ELF-1 (cell line): Measurements from ENCODE around the gene SNAPC1.

ENCODE experiments used
- DNase-seq: peaks from one replicate; pipeline ENCODE4 v3.0.0-alpha.2; 2016; ENCODE audit warnings: low read depth, low spot score

SNAPC1 gene

GRCh38 chr14:61811882-61812346, 49.7 kb downstream of the SNAPC1 start:
- peak; percentile 10 for DNase-seq

DNA sequence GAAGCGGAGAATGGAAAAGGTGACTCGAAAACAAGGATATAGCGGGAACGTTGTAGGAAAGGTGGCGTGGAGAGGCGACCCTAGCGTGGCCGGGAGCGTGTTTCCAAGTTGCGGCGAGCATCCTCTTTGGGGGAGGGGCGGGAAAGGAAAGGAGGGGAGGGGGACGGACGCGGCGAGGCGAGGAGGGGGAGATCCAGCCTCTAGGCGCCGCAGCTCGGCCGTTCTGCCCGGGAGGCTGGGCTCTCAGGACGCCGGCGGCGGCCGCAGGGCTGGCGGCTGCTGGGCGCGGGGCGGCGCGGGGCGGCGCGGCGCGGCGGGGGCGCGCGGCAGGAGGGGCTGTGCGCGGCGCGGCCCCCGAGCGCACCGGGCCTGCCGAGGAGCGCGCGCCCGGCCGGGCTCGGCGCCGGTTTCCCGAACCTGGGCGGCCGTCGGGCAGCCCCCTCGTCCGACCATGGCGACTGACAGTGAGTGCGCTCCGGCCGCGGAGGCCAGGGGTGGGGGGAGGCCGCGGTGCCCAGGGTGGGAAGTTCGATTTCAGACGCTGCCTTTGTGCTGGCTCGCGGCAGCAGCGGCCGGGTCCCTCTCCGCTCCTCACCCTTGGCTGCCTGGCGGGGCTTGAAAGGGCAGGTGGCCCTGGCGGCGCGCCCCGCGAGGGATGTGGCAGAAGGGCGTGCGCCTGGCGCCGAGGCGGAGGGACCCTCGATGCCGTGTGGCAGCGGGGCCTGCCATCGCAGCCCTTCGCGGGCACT, 50.3 kb downstream of the SNAPC1 start, which contains the start of gene SYT16:
TSS of gene SYT16 (plus strand) at position 357 of the 749 bp plus-strand sequence.
- DNase-seq: peak; percentile 28

DNA sequence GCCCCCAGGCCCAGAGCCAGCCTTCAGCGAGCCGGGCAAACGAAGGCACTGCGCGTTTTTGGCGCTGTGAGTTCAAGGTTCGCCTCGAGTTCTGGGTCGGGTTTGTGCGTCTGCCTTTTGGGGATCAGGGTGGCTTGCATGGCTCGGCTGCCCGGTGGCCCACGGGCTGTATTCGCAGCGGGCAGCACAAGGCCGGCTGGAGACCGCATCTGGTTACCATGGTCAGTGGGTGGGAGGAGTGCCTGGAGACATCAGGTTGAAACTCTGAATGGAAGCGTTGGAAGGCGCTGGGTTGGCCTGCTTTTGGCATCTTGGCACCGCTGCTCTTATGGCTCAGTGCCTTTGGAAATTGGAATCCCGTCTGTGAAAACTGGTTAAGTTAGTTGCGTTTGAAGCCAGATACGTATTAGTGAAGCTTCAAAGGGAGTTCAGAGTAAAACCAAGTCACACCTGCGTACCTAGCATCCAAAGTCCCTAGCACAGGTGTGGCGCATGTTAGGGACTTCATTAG, 50.9 kb downstream of the SNAPC1 start:
- DNase-seq: no peak

- no peak for DNase-seq
Measured at GRCh38 chr14:61822458-61822857, 60.2 kb downstream of the SNAPC1 start.

GRCh38 chr14:61832783-61833182, 70.6 kb downstream of the SNAPC1 start:
- no peak for DNase-seq

DNA sequence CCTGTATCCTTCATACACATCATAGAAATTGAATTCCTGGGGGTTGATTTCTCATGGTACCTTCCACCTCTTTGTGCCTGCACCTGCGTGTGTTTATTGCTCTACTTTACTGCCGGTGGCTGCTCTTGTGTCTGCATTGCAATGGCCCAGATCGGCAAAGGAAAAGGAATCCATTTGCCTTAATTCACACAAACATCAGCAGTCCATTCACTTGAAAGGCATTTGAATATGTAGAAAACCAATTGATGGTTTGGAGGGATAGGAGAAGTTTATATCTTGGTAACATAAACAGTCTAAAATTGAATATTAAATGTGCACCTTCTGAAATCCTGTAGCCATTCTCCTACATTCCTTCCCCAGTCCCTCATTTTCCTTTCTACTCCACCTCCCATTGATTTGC, 74.0 kb downstream of the SNAPC1 start:
- DNase-seq: no peak

- DNase-seq: no peak
Measured at GRCh38 chr14:61836807-61837206, 74.6 kb downstream of the SNAPC1 start.

- DNase-seq: peak; percentile 83
Measured at GRCh38 chr14:61837336-61838229, 75.4 kb downstream of the SNAPC1 start.

DNA sequence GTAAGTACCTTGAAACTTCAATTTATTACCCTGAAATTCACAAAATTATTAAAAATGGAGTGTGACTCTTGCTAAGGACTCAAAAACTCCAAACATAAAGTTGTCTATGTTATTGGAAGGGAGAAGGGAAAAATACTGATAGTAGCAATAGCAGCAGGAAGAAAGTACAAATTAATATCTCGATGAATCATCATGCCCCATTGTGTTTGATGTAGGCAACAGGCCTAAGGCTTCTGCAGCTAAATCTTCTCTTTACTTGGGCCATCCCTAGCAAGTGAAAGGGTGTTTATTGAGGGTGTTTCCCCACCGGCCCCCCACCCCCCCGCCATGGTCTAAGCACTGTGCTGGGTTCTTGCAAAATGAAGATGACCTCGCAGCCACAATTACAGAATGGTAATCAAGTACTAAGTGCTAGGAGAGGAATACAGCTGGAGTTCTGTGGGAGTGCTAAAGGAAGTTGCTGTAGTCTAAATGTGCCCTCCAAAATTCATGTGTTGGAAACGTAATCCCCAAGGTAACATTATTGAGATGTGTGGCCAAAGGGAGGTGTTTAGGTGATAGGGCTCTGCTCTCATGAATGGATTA, 76.5 kb downstream of the SNAPC1 start:
- no peak for DNase-seq

GRCh38 chr14:61839507-61839906, 77.3 kb downstream of the SNAPC1 start:
- no peak for DNase-seq

GRCh38 chr14:61841145-61841544, 78.9 kb downstream of the SNAPC1 start:
- DNase-seq: no peak
